HG02943 (cell line): Measurements from ENCODE around the gene MSH3.

Experiments
- ATAC-seq: cut with Tn5 transposase; IDR thresholded peaks from one replicate; pipeline ENCODE4 v1.9.1; 2021; ENCODE audit warnings: mild to moderate bottlenecking, low read depth, moderate library complexity; ENCODE audit not compliant: unreplicated experiment

Gene MSH3

GRCh38 chr5:80654391-80655230, at the start of gene MSH3, which contains the start of gene DHFR:
Gene MSH3, plus strand, starts transcription at chr5:80654652. Its CDS starts 76 bp downstream, at chr5:80654728.
Gene DHFR, minus strand, starts transcription at chr5:80654983. Its CDS starts 494 bp downstream, at chr5:80654489.
- ATAC-seq, result peak; percentile 47

DNA sequence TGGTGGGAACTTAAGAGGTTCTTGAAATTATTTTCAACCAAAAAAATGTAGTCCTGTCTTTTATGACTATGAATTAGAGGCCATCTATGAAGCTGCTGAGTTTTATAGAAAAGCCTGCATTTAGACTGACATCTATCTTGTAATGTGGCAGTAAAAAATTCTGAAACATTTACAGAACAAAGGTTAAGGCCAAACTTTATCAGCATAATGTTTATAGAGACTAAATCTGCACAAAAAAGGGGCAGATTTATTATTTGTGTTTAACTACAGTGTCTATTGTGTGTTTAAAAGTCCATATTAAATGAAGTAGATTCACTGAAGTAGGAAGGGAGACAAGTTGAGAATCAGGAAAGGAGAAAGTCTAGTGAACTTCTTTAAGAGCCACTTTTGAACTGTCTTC, 47.1 kb upstream of the MSH3 start:
- ATAC-seq, result no peak

DNA sequence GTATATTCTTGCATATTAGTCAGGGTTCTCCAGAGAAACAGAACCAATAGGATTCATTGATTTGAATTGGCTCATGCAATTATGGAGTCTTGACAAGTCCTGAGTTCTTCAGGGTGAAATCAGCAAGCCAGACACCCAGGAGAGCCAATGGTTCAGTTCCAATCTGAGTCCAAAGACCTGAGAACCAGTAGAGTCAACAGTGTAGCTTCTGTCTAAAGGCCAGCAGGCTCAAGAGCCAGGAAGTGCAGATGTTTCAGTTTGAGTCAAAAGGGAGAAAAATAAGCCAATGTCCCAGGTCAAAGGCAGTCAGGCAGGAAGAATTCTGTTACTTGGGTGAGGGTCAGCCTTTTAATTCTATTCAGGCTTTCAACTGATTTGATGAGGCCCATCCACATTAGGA, 46.6 kb upstream of the MSH3 start:
- peak; percentile 82 for ATAC-seq

- ATAC-seq, result no peak
Measured at GRCh38 chr5:80608731-80609130, 45.7 kb upstream of the MSH3 start.

- no peak for ATAC-seq
Measured at GRCh38 chr5:80609692-80610091, 44.8 kb upstream of the MSH3 start.

- ATAC-seq, result no peak
Measured at GRCh38 chr5:80615266-80615914, 39.1 kb upstream of the MSH3 start.

GRCh38 chr5:80618438-80618837, 36.0 kb upstream of the MSH3 start:
- ATAC-seq, result no peak

GRCh38 chr5:80619086-80619485, 35.4 kb upstream of the MSH3 start:
- no peak for ATAC-seq

- ATAC-seq, result no peak
Measured at GRCh38 chr5:80620211-80620610, 34.2 kb upstream of the MSH3 start.

- no peak for ATAC-seq
Measured at GRCh38 chr5:80622756-80623155, 31.7 kb upstream of the MSH3 start.

DNA sequence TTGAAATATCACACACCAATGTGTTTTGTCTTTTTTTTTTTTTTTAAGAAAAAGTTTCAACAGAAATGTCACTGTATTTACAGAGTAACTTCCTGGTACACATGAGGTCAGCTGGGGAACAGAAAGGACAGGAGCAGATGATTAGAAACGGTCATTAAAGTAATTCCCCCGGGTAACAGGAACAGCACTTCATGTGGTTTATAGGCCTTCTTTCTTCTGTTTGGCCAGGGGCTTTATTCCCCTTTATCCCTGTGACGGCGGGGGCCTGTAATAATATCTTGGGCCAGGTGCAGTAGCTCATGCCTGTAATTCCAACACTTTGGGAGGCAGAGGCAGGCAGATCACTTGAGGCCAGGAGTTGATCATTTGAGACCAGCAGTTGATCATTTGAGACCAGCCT, 30.5 kb upstream of the MSH3 start:
- no peak for ATAC-seq

DNA sequence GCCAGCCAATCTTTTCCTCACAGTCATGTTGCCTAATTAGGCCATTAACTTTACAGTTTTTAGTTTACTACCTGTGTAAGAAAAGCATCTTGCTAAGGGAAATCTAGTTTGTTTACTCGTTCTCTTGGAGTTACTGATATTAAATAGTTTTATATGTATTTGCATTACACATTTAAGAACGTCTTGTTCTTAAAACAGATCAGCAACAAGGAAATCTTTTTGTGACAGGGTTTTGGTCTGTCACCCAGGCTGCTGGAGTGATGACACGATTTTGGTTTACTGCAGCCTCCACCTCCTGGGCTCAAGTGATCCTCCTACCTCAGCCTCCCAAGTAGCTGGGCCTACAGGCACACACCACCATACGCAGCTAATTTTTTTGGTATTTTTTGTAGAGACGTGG, 29.2 kb upstream of the MSH3 start:
- ATAC-seq, result no peak

DNA sequence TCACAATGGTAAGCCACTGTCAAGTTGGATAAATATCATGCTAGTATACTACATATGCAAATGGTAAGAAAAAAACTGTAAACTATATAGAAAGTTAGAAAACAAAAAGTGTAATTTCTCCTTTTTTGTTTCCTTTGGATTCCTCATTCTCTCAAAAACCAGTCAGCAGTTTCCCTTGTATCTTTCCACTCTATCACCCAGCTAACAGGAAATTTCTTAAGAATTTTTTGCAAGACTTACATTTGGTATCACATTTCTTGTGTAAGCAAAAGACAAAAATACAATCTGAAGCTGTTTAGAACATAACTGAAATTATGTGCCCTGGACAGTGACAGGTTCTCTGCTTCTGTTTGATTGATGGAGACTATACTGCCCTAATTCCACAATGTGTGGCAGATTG, 25.2 kb upstream of the MSH3 start:
- no peak for ATAC-seq

GRCh38 chr5:80631278-80632259, 22.9 kb upstream of the MSH3 start:
- no peak for ATAC-seq

- ATAC-seq, result no peak
Measured at GRCh38 chr5:80632700-80633099, 21.8 kb upstream of the MSH3 start.

- no peak for ATAC-seq
Measured at GRCh38 chr5:80634193-80634592, 20.3 kb upstream of the MSH3 start.

GRCh38 chr5:80641353-80641752, 13.1 kb upstream of the MSH3 start:
- ATAC-seq, result no peak

GRCh38 chr5:80644900-80645299, 9.6 kb upstream of the MSH3 start:
- no peak for ATAC-seq

DNA sequence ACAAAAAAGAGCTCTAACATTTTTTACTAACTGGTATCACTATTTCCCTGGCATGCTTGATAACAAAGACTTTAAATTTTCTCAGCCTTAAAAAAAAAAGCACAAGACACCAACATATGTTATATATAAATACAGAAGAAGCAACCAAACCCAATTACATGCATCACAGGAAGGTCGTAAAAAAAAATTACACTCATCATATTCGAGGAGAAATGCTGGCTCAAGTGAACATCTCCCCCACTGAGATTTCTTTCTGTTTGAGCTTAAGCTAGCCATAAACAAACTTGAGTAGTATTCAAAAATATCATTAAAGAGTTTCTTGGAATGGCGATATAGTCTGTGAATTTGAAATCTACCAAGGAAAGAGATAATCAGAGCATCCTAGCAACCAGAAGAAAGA, 7.5 kb upstream of the MSH3 start:
- ATAC-seq, result no peak

DNA sequence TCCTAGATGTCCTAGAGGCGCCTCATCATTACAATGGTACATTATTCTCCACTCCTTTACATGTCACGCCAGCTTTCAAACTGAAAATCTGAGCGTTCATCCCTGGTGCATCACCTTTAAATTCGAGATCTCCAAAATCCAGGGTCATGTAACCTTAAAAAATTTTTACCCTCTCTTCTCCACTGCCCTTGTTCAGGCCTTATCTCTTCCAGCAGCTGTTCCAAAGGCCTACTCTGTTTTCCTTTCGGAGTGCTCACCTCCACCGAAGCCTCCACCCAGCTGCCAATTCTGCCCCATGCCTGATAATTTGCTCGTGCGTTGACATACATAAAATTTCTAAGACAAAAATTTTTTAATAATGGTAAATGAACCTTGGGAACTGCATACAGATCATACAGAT, 950 bp upstream of the MSH3 start:
- no peak for ATAC-seq

DNA sequence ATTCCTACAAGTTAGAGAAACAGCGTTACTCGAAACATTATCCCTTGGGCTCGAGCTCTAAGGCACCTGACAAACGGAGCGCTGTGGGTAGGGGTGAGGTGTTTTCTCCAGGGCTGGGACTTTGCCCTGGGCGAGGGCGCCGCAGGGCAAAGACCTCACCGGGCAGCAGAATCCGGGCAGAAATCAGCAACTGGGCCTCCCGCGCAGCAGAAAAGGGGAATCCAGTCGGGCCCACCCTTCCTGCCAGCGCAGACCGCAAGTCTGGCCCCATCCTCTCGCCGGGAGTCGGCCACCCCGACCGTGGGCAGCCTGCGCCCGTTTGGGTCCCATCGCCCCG, 430 bp upstream of the MSH3 start:
- no peak for ATAC-seq
